EH (cell line): Measurements from ENCODE around the gene ATP6V1D.
A peak's percentile ranks its signal among the peaks of the same experiment; 100 is the strongest.

Source experiments
- DNase-seq: peaks from one replicate; pipeline ENCODE4 v3.0.0-alpha.2; 2015; ENCODE audit warnings: low read depth

ATP6V1D gene

DNA sequence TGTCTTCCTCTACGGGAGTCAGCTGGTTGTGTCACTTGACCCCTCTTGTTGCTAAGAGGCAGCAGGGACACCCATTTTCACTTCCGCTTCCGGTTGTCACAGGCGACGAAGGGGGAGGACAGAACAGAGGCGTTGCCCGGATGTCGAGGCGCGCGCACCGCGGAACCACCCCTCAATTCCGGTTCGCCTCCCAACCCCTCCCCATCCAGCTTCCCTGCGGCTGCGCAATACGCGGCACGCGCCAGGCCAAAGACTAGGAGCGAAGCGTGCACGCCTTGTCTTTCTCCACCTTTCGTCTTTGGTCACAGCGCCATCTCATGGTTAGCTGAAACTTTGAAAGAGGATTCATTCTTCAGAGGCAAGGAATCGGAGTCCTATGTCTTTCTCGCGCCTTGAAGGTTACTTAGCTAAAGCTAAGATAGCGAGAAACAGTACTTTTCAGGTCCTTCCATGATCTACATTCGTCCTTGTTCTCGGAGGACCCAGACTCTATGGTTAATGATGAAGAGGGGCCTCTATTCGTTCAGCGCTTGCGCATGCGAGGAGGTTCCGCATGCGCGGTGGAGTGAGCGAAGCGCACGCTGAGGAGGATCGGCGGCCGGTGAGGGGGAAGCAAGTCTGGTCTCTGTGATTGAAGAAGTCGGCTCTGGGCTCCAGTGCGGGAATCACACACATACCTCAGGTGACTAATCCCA lies at the start of gene ATP6V1D, which contains the start of gene EIF2S1:
Gene ATP6V1D, minus strand, starts transcription at position 30 of the 695 bp plus-strand sequence. CDS start 106 bp downstream, outside the sequence.
Gene EIF2S1, plus strand, starts transcription at position 554 of the 695 bp plus-strand sequence. CDS start 4,440 bp downstream, outside the sequence.
- DNase-seq: peak; percentile 100

- DNase-seq: peak; percentile 23
Measured at GRCh38 chr14:67408122-67408801, 48.7 kb upstream of the ATP6V1D start.

- DNase-seq: no peak
Measured at GRCh38 chr14:67405771-67406170, 46.2 kb upstream of the ATP6V1D start.

- DNase-seq: no peak
Measured at GRCh38 chr14:67400434-67400833, 40.8 kb upstream of the ATP6V1D start.

- DNase-seq: no peak
Measured at GRCh38 chr14:67397536-67397935, 37.9 kb upstream of the ATP6V1D start.

DNA sequence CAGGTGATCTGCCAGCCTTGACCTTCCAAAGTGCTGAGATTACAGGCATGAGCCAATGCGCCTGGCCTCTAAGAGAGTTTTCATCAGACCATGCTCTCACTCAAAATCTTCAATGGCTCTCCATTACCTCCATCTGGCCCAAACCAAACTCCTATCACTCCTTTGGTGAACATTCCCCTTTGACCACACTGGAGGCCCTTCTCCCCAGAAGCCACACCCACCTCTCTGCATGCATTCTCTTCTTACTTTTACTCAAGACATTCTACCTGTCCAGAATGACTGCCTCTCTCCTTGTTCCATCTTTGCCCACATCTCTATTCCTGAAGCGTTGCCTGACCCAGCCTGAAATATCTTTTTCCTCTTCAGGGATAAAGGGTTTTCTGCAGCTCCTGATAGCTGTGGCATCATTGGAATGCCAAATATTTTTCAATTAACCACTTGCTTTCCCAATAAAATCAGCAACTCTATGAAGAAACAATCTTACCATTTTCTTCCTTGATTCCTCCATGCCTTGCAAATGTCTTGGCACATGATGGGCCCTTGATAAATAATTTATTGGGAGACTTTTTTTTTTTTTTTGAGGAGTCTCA lies 36.9 kb upstream of the ATP6V1D start:
- DNase-seq: peak; percentile 72

- DNase-seq: peak; percentile 48
Measured at GRCh38 chr14:67395876-67396189, 36.2 kb upstream of the ATP6V1D start.

DNA sequence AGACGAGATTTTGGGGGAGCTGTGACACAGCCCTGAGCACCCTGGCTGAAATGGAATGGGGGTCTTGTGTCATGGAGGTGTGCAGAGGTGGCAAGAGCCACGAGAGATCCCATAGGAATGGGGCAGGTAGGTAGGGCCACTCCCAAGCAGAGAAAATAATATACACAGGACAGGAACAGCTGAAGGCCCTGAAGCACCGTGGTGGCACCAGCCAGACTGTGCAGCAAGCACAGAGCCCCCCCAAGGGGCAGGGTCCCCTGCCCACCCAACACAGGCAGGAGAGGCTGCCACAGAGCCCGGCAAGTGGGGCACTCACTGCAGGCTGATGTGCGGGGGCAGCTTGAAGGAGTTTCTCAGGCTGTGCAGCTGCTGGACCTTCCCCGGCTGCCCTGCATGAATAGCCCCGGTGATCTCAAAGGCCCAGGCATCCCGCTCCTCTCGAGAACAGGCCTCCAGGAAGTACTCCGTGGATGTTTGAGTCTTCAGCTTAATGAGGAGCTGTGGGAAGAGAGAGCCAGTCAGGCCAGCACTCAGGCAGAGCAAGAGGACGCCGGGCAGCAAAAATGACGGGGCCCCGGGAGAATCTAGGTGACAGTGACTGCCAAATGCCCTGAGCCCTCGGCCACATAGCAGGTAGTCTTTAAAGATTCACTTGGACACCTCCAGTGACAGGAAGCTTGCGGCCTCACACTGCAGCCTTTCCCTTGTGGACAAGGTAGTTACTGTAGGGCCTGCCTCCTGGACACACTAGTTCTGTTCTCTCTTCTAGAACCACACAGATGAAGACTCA lies 35.7 kb upstream of the ATP6V1D start:
- no peak for DNase-seq

- DNase-seq: no peak
Measured at GRCh38 chr14:67393689-67394088, 34.1 kb upstream of the ATP6V1D start.

- DNase-seq: no peak
Measured at GRCh38 chr14:67392800-67393199, 33.2 kb upstream of the ATP6V1D start.

GRCh38 chr14:67392123-67392522 lies 32.5 kb upstream of the ATP6V1D start:
- no peak for DNase-seq

- no peak for DNase-seq
Measured at GRCh38 chr14:67391268-67391667, 31.7 kb upstream of the ATP6V1D start.

DNA sequence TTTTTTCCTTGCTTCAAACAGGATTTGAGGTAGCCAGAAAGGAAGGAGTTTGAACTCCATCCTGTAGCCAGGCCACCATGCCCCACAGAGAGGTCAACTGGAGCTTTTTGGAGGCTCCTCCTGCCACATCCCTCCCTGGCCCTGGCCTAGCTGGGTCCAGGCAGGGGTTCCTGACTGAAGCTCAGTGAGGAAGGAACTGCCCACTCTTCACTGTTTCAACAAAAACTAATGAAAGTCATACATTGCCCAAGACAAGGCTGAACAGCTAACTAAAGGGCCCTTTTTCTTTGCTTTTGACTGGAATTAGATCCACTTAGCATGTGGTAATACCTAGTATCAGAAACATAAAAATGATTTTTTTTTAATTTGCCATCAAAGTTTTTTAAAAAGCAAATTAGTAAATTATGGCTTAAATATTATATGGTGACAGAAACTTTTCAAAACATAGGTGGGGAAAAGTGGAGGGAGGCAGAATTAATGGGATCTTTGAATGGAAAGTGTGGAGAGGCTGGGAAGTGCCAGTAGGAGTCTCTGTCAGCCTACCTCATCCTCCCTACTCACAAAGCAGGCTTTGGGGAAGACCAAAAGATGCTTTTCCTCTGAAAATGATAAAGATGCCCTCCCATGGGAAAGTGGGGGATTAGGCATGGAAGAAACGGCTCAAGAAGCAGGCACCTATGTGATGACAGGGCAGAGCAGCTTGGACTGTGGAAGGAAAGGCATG lies 30.4 kb upstream of the ATP6V1D start:
- no peak for DNase-seq

DNA sequence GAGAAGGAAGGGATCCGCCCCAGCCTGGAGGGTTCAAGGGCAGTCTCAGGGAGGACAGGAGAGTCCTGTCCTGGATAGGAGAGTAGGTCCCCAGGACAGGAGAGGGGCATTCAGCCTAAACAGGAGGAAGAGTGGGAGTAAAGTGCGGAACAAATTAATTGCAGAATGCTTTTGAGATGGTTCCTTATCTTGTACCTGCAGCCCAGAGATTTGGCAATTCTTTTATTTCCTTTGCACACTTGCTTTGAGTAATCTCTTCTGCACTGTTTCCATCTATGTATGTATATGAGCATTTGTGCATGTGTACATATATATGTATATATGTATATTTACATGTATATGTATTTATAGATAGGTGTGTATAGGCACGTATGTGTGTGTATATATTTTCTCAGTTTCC lies 29.7 kb upstream of the ATP6V1D start:
- DNase-seq: no peak

DNA sequence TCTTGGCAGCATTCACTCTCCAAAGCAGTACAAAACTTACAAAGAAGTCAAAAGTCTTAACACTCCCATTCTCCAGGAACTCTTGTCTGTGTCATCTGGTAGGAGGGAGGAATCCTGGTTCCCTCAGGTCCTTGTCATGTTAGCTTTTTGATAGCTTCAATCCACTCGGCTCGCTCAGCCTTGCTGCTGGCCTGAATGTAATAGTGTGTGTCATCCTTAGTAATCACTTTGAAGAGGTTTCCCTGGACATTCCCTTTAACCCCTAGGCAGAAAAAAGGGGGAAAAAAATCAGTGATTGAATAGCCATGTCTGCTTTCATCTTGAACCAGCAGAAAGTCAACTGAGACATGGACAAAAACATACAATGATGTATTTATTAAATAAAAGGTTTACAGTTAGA lies 27.6 kb upstream of the ATP6V1D start:
- peak; percentile 15 for DNase-seq

- DNase-seq: no peak
Measured at GRCh38 chr14:67385618-67386017, 26.0 kb upstream of the ATP6V1D start.

DNA sequence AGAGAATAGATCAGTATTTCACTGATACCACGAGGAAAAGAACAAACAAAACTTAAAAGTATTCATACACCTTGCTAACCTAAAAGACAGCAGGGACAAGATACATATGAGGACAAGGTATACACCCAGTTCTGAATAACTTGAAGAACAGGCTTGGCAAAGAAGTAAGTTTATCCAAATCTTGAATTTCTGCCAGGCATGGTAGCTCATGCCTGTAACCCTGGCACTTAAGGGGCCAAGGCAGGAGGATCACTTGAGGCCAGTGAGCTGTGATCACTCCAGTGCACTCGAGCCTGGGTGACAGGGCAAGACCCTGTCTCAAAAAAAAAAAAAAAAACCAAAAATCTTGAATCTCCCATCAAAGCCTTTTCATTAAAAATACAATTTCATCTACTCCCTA lies 25.5 kb upstream of the ATP6V1D start:
- no peak for DNase-seq

GRCh38 chr14:67377916-67378315 lies 18.3 kb upstream of the ATP6V1D start:
- no peak for DNase-seq

- no peak for DNase-seq
Measured at GRCh38 chr14:67373347-67373746, 13.7 kb upstream of the ATP6V1D start.

DNA sequence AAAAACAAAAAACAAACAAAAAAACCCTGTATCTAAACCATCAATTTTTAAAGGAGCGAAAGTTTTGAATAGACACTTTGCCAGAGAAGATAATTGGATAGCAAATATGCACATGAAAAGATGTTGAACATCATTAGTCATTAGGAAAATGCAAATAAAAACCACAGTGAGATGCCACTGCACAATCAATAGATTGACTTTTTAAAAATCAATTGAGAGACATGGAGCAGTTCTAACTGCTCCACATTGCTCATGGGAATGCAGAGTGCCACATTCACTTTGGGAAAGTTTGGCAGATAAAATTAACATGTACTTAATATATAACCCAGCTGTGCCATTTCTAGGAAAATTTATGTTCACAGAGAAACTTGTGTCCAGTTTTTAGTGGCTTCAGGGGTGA lies 13.2 kb upstream of the ATP6V1D start:
- no peak for DNase-seq

DNA sequence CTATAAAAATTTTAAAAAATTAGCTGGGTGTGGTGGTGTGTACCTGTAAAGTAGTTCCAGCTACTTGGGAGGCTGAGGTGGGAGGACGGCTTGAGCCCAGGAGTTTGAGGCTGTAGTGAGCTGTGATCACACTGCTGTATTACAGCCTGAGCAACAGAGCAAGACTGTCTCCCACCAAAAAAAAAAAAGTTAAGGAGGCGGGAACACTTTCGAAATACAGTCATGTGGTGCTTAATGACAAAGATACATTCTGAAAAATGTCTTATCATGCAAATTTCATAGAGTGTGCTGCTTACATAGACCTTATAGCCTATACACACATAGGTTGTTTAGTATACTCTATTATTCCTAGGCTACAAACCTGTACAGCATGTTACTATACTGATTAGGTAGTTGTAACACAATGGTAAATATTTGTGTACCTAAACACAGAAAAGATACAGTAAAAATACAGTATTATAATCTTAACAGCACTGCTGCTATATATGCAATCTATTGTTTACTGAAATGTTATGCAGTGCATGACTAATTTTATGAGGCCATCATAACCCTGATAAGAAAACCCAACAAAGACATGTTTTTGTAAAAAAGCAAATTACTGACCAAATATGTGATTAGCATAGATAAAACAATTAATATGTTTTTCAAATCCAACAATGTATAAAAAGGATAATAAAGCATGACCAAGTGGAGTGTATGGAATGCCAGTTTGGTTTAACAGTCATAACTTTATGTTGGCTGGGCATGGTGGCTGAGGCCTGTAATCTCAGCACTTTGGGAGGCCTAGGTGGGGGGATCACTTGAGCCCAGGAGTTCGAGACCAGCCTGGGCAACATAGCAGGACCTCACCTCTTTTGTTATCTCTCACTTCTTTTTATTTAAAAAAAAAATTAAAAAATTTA lies 11.9 kb upstream of the ATP6V1D start:
- no peak for DNase-seq
